ENCODE results near the gene PRKCA. TPM values are rescaled to one million over a fixed set of nuclear protein-coding genes. Genes with fewer than 3 reads are reported as not detected.

Gene PRKCA
- total RNA-seq, 2 donors from 2014 or later, result 6.5 to 6.6 TPM

DNA sequence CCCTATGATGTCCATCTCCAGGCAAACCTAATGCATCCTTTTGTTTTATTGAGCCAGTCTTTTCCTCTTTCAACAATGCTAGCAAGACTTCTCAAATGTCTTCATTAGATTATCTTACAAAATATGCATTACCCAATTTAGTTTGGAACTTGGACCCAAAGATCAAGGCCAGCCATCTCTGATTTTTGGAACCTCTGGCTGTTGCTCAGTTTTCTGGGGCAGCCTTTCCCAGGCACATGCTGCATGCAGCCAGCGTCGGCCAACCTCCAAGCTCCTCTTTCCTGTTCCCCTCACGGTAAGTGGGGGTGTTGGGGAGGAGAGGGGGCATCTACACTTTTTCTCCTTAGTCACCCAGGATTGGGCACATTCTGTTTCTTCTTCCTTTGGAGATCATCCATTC lies 189.3 kb downstream of the PRKCA start:
- no peaks in the 10 kb centered on the region for H3K36me3 ChIP-seq (replicated peaks in 1 of 2; ENCODE audit: insufficient read depth in 1 of 2, low read depth in 2 of 2)
- no peaks in the 10 kb centered on the region for H3K9me3 ChIP-seq
- WGBS, 2 donors, result 89 to 94% methylated on average over 3 of the region's 3 CpGs
- H3K4me1 ChIP-seq, result peaks cover 11% of the 10 kb centered on the region
- intact Hi-C loops (cut with DNase I), result no loop called here
- ATAC-seq, result no peak
- H3K27me3 ChIP-seq, result no peaks in the 10 kb centered on the region
- no peak overlapping the region for H3K27ac ChIP-seq
- no peak overlapping the region for H3K4me3 ChIP-seq
- no peak for TF ChIP-seq POLR2A (IDR thresholded peaks at IDR 0.05)
- TF ChIP-seq, protein P1, sequence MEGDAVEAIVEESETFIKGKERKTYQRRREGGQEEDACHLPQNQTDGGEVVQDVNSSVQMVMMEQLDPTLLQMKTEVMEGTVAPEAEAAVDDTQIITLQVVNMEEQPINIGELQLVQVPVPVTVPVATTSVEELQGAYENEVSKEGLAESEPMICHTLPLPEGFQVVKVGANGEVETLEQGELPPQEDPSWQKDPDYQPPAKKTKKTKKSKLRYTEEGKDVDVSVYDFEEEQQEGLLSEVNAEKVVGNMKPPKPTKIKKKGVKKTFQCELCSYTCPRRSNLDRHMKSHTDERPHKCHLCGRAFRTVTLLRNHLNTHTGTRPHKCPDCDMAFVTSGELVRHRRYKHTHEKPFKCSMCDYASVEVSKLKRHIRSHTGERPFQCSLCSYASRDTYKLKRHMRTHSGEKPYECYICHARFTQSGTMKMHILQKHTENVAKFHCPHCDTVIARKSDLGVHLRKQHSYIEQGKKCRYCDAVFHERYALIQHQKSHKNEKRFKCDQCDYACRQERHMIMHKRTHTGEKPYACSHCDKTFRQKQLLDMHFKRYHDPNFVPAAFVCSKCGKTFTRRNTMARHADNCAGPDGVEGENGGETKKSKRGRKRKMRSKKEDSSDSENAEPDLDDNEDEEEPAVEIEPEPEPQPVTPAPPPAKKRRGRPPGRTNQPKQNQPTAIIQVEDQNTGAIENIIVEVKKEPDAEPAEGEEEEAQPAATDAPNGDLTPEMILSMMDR (IDR thresholded peaks at IDR 0.05), result no peak
- DNase-seq, result no peak

DNA sequence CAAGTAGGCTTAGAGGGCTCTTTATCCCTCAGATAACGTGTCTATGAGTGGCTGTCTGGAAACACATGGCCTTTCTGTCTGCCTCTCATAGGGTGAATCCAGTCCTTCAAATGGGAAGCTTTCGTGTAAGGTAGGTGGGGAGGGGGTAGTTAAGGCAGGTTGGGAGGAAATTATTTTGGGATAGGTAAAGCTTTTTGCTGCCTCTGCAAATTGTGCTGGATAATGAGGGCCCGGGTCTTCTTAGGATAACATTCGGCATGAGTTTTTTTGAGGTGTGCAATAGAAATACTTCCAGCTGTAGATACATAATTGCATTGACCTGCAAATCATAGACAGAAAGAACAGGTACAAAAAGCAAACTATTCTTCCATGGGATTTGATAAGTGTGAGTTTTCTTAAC lies 189.7 kb downstream of the PRKCA start:
- ATAC-seq (no peak), DNase-seq (no peak)
- Histone ChIP-seq H3K27me3 (no peaks in the 10 kb centered on the region), H3K36me3 (replicated peaks in 1 of 2; ENCODE audit: insufficient read depth in 1 of 2, low read depth in 2 of 2) (no peaks in the 10 kb centered on the region), H3K9me3 (no peaks in the 10 kb centered on the region), H3K27ac (no peak overlapping the region), H3K4me3 (no peak overlapping the region), H3K4me1 (peaks cover 11% of the 10 kb centered on the region)
- 92 to 95% methylated on average over 4 of the region's 4 CpGs for whole genome bisulfite sequencing, 2 donors
- intact Hi-C loops (cut with DNase I), result no loop called here
- TF ChIP-seq, protein P1 (IDR thresholded peaks at IDR 0.05), result no peak
- no peak for TF ChIP-seq POLR2A (IDR thresholded peaks at IDR 0.05)

DNA sequence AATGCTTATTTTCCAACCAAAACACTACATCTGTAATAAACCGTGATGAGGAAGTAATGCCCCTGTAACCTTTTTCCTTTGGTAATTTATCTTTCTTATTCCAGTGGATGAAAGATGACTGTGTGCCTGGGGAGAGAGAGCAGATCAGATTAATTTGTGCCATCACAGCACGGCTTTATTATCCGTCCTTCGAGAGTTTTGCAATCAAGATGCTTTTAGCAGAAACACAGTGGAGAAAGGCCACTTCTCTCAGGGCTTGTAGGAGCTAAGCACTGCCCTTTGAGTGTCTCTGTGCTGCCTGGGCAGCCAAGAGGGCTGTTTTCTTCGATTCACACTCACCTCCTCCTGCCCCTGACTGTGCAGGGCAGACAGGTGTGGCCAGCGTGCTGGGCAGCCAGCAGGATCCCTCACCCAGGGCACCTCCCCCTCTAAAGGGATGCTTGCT lies 190.2 kb downstream of the PRKCA start:
- WGBS, 2 donors, result 36 to 59% methylated on average over 6 of the region's 6 CpGs
- Histone ChIP-seq H3K36me3 (replicated peaks in 1 of 2; ENCODE audit: insufficient read depth in 1 of 2, low read depth in 2 of 2) (no peaks in the 10 kb centered on the region), H3K27me3 (no peaks in the 10 kb centered on the region), H3K4me1 (peaks cover 11% of the 10 kb centered on the region), H3K9me3 (no peaks in the 10 kb centered on the region), H3K27ac (no peak overlapping the region), H3K4me3 (no peak overlapping the region)
- no peak for TF ChIP-seq POLR2A (IDR thresholded peaks at IDR 0.05)
- TF ChIP-seq, protein P1 (IDR thresholded peaks at IDR 0.05), result no peak
- ATAC-seq, result no peak
- no peak for DNase-seq
- intact Hi-C loops (cut with DNase I), result no loop called here

DNA sequence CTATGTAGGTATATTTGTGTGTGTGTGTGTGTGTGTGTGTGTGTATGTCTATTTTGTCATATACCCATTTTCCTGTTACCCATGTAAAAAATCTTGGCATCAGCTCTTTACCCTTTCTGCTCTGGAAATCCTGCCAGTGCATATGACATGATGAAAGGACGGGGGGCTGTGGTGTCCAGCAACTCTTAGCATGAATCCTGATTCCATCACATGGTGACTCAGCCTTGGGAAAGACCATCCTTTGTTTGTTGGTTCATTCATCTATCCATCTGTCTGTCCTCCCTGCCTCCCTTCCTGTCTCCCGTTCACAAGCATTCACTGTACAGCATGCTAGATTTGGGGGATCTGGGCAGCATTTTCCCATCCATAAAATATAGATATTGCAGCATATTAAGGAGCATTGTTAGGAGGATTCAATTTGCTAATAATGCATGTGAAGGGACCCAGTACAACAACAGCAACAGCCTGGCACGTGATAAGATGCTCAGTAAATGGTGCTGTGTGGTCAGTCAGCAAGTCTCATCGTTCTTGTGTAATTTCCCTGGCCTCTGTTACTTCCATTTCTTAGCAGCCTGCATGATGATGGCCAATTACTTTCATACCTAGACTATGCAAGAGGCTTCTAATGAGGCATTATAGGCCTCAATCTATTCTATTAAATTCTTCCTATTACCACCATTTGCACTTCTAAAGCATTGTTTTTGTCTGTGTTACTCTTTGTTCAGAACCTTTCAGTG lies 191.0 kb downstream of the PRKCA start:
- TF ChIP-seq POLR2A (IDR thresholded peaks at IDR 0.05), result no peak
- TF ChIP-seq, protein P1 (IDR thresholded peaks at IDR 0.05), result no peak
- ATAC-seq, result no peak
- intact Hi-C loops (cut with DNase I), result no loop called here
- DNase-seq, result no peak
- Histone ChIP-seq H3K4me1 (peaks cover 3% of the 10 kb centered on the region), H3K4me3 (no peak overlapping the region), H3K27ac (no peak overlapping the region), H3K27me3 (no peaks in the 10 kb centered on the region), H3K9me3 (no peaks in the 10 kb centered on the region), H3K36me3 (replicated peaks in 1 of 2; ENCODE audit: insufficient read depth in 1 of 2, low read depth in 2 of 2) (no peaks in the 10 kb centered on the region)
- WGBS, 2 donors, result 64 to 75% methylated on average over 4 of the region's 4 CpGs
